GM10248 (cell line): ENCODE measurements around the gene LYSMD1.

Experiments
- CTCF ChIA-PET: fragments of 300-600 bp; sonication (Branson Sonifier 250); formaldehyde crosslinking; extraction: SDS; loops from one replicate; lab custom pipeline; 2021; ENCODE audit warnings: antibody characterized with exemption; lab: Yijun Ruan, JAX
- POLR2A ChIA-PET: fragments of 350-650 bp; sonication (Branson Sonifier 250); formaldehyde crosslinking; extraction: SDS; loops from one replicate; lab custom pipeline; 2020; ENCODE audit warnings: antibody characterized with exemption; lab: Yijun Ruan, JAX
- DNase-seq: peaks from one replicate; pipeline ENCODE4 v3.0.0; 2012; ENCODE audit errors: extremely low spot score
- CTCF ChIP-seq: IDR thresholded peaks from 2 replicates; pipeline ENCODE4 v1.5.1; 2012; ENCODE audit warnings: mild to moderate bottlenecking, low read depth; ENCODE audit errors: extremely low read depth, missing control alignments, control extremely low read depth

The LYSMD1 gene

DNA sequence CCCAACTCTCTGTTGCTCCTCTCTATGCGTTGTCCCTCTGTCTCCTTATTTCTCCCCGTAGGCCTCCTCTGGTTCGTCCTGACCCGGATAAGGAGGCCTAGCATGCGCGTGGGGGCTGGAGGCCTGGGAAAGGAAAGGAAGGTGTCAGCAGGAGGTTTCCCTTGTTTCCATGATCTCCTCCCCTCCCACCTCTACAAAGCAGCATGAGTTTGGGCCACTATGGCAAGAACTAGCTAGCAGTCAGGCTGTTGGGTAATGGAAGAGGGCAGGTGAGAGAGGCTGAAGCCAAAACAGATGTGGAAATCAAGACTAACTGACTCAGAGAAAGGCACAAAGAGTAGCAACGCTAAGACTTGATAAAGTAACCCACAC, 18.6 kb downstream of the LYSMD1 start:
- TF ChIP-seq CTCF, result no peak
- ChIA-PET CTCF (interaction anchor here (3.3 to 7.5 kb wide), 2 partner anchors 9 to 12 kb away, joined by 11 to 56 read pairs; partner anchors contain the start of gene TNFAIP8L2), POLR2A (no interaction called here)
- DNase-seq, result no peak

DNA sequence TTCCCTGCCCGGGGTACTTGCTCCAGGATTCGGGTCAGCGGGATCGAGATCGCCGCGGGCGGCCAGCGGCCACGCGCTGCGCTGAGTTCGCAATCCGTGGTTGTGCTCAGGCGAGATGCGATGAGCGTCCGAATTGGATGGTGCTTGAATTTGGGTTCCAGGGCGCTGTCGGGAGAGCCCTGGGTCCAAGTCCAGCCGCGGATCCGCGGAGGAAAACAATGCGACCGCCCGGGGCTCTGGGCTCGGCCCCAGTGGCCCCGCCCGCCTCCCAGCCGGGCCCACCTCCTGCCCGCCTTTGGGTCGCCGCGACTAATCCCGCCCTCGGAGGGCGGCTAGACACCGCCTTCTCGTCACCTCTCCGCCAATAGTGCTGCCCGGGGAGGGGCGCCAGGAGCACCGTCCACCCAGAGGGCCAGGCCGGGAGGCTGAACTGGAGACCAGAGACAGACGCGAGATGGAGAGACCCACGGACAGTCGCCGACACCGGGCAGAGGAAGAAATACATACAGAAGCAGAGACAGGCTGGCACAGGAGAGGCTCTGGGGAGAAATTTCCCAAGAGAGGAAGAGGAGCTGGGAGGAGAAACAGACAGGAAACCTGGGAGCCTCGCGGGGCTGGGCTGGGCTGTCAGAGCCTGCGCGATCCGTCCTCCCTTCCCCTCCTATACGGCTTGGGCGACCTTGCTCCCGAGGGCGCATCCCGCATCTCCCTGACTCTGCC, 19.1 kb downstream of the LYSMD1 start, which contains the start of gene SEMA6C:
SEMA6C (minus strand) TSS at position 220 of the 720 bp plus-strand sequence. CDS start 4,010 bp downstream, outside the sequence.
- peak; percentile 94 for DNase-seq
- ChIA-PET CTCF (interaction anchor here (3.3 to 7.5 kb wide), 3 partner anchors 9 to 46 kb away, joined by 11 to 56 read pairs (median 19); partner anchors contain the start of gene TNFAIP8L2), POLR2A (no interaction called here)
- TF ChIP-seq CTCF, result no peak

DNA sequence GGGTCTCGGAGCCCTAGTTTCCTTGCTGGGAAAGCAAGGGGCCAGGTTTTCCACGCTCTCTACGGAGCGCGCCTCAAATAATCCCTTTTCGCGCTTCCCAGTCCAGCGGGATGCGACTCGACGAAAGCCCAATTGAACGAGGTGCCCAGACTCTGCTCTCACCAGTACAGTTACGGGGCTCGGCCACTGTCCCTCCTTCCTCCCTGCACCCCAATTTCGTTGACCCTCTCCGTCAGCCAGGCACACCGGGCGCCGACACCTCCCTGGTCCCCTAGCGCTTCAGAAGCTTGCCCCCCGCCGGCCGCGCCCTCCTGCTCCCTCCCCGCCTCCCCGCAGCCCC, 19.7 kb downstream of the LYSMD1 start:
- ChIA-PET POLR2A (no interaction called here), CTCF (interaction anchor here (4.3 to 7.5 kb wide), 2 partner anchors 10 to 46 kb away, joined by 19 to 56 read pairs; partner anchors contain the start of gene TNFAIP8L2)
- no peak for DNase-seq
- no peak for TF ChIP-seq CTCF

- no peak for TF ChIP-seq CTCF
- DNase-seq, result no peak
- ChIA-PET CTCF (interaction anchor here (4.3 to 7.5 kb wide), 2 partner anchors 11 to 45 kb away, joined by 19 to 56 read pairs; partner anchors contain the start of gene TNFAIP8L2), POLR2A (interaction anchor here (0.5 to 0.9 kb wide), 2 partner anchors 102 to 293 kb away, joined by 3 to 4 read pairs; no protein-coding TSS in a partner anchor)
These were observed 20.2 kb downstream of the LYSMD1 start for GRCh38 chr1:151145304-151146071.

DNA sequence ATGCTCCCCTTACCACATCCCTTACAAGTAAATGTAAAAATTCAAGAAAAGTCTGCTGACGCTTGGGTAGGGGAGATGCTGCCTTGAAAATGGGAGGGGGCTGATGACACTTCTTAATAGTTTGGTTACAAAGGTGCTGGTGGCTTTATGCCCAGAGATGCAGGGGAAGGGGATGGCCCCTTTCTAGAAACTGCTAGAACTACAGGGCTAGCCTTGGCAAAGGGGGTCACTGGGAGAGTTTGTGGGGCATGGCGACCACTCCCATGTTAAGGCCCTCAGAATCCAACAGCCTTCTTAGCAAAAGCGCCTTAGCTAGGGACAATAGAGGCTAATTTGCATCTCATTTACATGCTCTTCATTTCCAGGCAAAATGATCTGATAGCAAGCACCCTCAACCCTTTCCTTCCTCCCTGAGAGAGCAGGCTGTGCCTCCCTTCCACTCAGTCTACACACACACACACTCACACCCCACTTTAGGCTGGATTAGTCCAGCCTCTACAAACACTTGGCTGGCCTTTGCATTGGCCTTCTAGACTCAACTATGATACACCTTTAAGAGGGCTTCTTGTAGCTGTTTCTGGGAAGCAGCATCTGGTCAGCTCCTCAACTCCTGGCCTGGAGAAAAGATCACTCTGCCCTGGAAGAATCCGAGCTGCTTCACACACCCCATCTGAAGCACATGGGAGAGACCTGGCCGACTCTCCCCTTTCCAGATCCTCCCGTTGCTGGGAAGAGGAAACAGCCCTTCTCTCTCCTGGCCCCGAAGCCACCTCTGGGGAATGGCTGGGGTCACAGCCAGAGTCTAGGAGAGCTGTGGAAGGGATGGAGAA, 21.0 kb downstream of the LYSMD1 start:
- CTCF ChIA-PET, result interaction anchor here (3.0 to 7.5 kb wide), 3 partner anchors 11 to 45 kb away, joined by 18 to 56 read pairs (median 19); partner anchors contain the start of gene TNFAIP8L2
- no peak for TF ChIP-seq CTCF
- no peak for DNase-seq
- POLR2A ChIA-PET, result interaction anchor here (0.5 to 0.9 kb wide), 2 partner anchors 101 to 294 kb away, joined by 3 to 4 read pairs; no protein-coding TSS in a partner anchor
